Measurements from ENCODE around the gene MPZ. TPM values are rescaled to one million over a fixed set of nuclear protein-coding genes. Genes with fewer than 3 reads are reported as not detected.

The MPZ gene
- total RNA-seq, 1 experiment from 2014 or later = not detected

DNA sequence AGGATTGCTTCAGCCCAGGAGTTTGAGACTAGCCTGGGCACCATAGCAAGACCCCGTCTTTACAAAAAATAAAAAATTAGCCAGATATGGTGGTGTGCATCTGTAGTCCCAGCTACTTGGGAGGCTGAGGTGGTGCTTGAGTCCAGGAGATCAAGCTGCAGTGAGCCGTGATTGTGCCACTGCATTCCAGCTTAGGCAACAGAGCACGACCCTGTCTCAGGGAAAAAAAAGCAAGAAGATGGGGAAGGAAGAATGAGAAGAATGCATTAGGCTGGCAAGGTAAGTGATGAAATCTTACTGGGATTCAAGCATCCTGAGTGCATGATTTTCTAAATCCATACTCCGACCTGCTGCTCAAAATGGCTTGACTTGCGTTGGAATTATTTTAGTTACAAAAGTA lies 44.5 kb downstream of the MPZ start:
- Histone ChIP-seq H3K9me3 (ENCODE audit: control insufficient read depth, insufficient read depth, low read depth, low read length) (no peaks in the 10 kb centered on the region), H3K4me1 (ENCODE audit: control insufficient read depth, insufficient read depth, low read length) (no peaks in the 10 kb centered on the region; the same call in 1 of the 2 replicates), H3K27ac (ENCODE audit: low read length) (no peak overlapping the region), H3K36me3 (ENCODE audit: control insufficient read depth, insufficient read depth, low read length) (no peaks in the 10 kb centered on the region), H3K27me3 (ENCODE audit: control insufficient read depth, insufficient read depth, low read length) (peaks cover 12% of the 10 kb centered on the region; the same call in 1 of the 2 replicates), H3K4me3 (ENCODE audit: low read depth in 2 of 2, low read length in 2 of 2) (no peak overlapping the region)
- POLR2A ChIA-PET = interaction anchor here (1.0 kb wide), 1 partner anchor 63 kb away, joined by 3 read pairs; the partner anchor contains the start of gene NDUFS2
- DNase-seq (ENCODE audit: low read depth, low spot score) (no peak), ATAC-seq (no peak)
- BruUV-seq (replicated peaks) = no TSS peak
- intact Hi-C loops (cut with micrococcal nuclease; ENCODE audit: unreplicated experiment) (no loop called here), in situ Hi-C loops (cut with HindIII; ENCODE audit: low pct_unique_long_range_greater_than_20kb, low sequenced_read_pairs) (no loop called here)
- CTCF ChIA-PET = no interaction called here
- TF ChIP-seq POLR2AphosphoS5 (IDR thresholded peaks at IDR 0.05; ENCODE audit: low read depth, low read length) (no peak), TCF7L2 (IDR thresholded peaks at IDR 0.05; ENCODE audit: low read depth, low read length) (no peak), SIN3A (IDR thresholded peaks at IDR 0.05; ENCODE audit: borderline replicate concordance, insufficient read depth, low read depth, low read length) (no peak)
- TF ChIP-seq, protein P1, sequence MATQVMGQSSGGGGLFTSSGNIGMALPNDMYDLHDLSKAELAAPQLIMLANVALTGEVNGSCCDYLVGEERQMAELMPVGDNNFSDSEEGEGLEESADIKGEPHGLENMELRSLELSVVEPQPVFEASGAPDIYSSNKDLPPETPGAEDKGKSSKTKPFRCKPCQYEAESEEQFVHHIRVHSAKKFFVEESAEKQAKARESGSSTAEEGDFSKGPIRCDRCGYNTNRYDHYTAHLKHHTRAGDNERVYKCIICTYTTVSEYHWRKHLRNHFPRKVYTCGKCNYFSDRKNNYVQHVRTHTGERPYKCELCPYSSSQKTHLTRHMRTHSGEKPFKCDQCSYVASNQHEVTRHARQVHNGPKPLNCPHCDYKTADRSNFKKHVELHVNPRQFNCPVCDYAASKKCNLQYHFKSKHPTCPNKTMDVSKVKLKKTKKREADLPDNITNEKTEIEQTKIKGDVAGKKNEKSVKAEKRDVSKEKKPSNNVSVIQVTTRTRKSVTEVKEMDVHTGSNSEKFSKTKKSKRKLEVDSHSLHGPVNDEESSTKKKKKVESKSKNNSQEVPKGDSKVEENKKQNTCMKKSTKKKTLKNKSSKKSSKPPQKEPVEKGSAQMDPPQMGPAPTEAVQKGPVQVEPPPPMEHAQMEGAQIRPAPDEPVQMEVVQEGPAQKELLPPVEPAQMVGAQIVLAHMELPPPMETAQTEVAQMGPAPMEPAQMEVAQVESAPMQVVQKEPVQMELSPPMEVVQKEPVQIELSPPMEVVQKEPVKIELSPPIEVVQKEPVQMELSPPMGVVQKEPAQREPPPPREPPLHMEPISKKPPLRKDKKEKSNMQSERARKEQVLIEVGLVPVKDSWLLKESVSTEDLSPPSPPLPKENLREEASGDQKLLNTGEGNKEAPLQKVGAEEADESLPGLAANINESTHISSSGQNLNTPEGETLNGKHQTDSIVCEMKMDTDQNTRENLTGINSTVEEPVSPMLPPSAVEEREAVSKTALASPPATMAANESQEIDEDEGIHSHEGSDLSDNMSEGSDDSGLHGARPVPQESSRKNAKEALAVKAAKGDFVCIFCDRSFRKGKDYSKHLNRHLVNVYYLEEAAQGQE (IDR thresholded peaks at IDR 0.05; ENCODE audit: insufficient read depth in 1 of 2, low read depth in 2 of 2, low read length in 1 of 2) = no peak
- TF ChIP-seq, protein P2, sequence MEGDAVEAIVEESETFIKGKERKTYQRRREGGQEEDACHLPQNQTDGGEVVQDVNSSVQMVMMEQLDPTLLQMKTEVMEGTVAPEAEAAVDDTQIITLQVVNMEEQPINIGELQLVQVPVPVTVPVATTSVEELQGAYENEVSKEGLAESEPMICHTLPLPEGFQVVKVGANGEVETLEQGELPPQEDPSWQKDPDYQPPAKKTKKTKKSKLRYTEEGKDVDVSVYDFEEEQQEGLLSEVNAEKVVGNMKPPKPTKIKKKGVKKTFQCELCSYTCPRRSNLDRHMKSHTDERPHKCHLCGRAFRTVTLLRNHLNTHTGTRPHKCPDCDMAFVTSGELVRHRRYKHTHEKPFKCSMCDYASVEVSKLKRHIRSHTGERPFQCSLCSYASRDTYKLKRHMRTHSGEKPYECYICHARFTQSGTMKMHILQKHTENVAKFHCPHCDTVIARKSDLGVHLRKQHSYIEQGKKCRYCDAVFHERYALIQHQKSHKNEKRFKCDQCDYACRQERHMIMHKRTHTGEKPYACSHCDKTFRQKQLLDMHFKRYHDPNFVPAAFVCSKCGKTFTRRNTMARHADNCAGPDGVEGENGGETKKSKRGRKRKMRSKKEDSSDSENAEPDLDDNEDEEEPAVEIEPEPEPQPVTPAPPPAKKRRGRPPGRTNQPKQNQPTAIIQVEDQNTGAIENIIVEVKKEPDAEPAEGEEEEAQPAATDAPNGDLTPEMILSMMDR (IDR thresholded peaks at IDR 0.05) = no peak

DNA sequence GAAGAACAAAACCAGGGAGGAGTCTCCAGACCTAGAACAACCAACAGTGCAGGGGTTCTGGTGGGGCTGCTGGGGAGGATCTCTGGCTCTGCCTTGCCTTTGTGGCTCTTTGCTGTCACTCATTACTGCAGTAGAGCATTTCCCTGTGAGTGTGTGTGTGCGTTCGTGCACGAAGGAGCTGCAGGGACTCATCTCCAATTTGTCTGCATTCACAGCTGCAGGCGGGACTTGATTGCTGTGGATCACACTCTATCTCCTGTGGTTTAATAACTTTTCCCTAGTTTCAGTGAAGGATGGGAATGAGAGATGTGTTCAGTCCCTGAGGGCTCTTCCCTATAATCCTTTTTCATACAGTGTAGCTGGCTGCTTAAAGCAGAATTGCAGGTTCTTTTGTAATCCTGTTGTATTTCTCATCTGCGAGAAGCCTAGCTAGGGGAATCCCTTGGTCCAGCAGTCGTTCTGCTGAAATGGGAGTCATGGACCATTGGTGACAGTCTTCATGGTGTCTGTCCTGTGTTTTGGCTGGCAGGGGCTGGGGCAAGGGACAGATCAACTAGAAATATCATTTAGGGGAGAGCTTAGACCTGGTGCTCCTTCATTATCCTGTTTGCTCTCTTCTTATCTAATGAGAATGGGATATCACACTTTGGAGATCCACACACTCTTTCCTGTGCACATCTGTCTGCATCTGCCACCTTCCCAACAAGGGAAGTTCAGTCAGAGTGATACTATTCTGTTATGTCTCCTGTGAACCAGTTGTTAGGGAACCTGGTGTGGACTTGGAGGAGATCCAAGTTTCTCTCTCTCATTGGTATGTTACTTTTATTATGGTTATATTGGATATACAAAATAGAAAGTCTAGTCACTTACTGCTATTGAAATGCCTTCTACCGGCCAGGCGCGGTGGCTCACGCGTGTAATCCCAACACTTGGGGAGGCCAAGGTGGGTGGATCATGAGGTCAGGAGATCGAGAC lies 48.2 kb downstream of the MPZ start:
- intact Hi-C loops (cut with micrococcal nuclease; ENCODE audit: unreplicated experiment) = no loop called here
- BruUV-seq (replicated peaks) = no TSS peak
- in situ Hi-C loops (cut with HindIII; ENCODE audit: low pct_unique_long_range_greater_than_20kb, low sequenced_read_pairs) = no loop called here
- H3K4me3 ChIP-seq (ENCODE audit: low read depth in 2 of 2, low read length in 2 of 2) = no peak overlapping the region
- no peaks in the 10 kb centered on the region for H3K36me3 ChIP-seq (ENCODE audit: control insufficient read depth, insufficient read depth, low read length)
- no peaks in the 10 kb centered on the region; the same call in 1 of the 2 replicates for H3K4me1 ChIP-seq (ENCODE audit: control insufficient read depth, insufficient read depth, low read length)
- H3K27ac ChIP-seq (ENCODE audit: low read length) = no peak overlapping the region
- TF ChIP-seq SIN3A (IDR thresholded peaks at IDR 0.05; ENCODE audit: borderline replicate concordance, insufficient read depth, low read depth, low read length) (no peak), TCF7L2 (IDR thresholded peaks at IDR 0.05; ENCODE audit: low read depth, low read length) (no peak), POLR2AphosphoS5 (IDR thresholded peaks at IDR 0.05; ENCODE audit: low read depth, low read length) (no peak)
- TF ChIP-seq, protein P2 (IDR thresholded peaks at IDR 0.05) = no peak
- TF ChIP-seq, protein P1 (IDR thresholded peaks at IDR 0.05; ENCODE audit: insufficient read depth in 1 of 2, low read depth in 2 of 2, low read length in 1 of 2) = peak in 1 of 2 experiments; percentile 47; a peak in 1 of 4 replicates
- no peaks in the 10 kb centered on the region; the same call in 1 of the 2 replicates for H3K9me3 ChIP-seq (ENCODE audit: control insufficient read depth, insufficient read depth, low read depth, low read length)
- CTCF ChIA-PET = no interaction called here
- peaks cover 22% of the 10 kb centered on the region for H3K27me3 ChIP-seq (ENCODE audit: control insufficient read depth, insufficient read depth, low read length)
- POLR2A ChIA-PET = interaction anchor here (0.7 kb wide), 1 partner anchor 111 kb away, joined by 3 read pairs; no protein-coding TSS in a partner anchor
- DNase-seq (ENCODE audit: low read depth, low spot score) = no peak
- ATAC-seq = 0 out of 2 replicates have a peak, but pooled peaks have one; percentile 12

All from Panc1 (cell line).